Thoracic aorta (tissue), 2 donors: ENCODE data around the gene MBD3L1. TPM values are rescaled to one million over a fixed set of nuclear protein-coding genes. Genes with fewer than 3 reads are reported as not detected.

ENCODE experiments used
- ATAC-seq: fragments of 150-250 bp; one replicate; pipeline ENCODE4 v1.8.0; 2017; ENCODE audit warnings: low read depth; ENCODE audit not compliant: insufficient number of reproducible peaks, low FRiP score
- DNase-seq: peaks from one replicate; pipeline ENCODE4 v3.0.0-alpha.2; 2020; ENCODE audit warnings: low spot score
- H3K27ac ChIP-seq, 2 donors: fragments of 200-600 bp; sonication (generic); 1 replicate in 1 of 2; 2 replicates in 1 of 2; pipeline ENCODE4 v1.5.1; 2016; ENCODE audit warnings: mild to moderate bottlenecking in 2 of 2, moderate library complexity in 2 of 2
- H3K27me3 ChIP-seq: fragments of 200-600 bp; sonication (generic); replicated peaks from 2 replicates; pipeline ENCODE4 v1.6.0; 2016; ENCODE audit warnings: mild to moderate bottlenecking; ENCODE audit not compliant: insufficient read depth
- H3K36me3 ChIP-seq: fragments of 200-600 bp; sonication (generic); one replicate; pipeline ENCODE4 v1.5.1; 2016
- H3K4me1 ChIP-seq, 2 donors: fragments of 200-600 bp; sonication (generic); 1 replicate in 1 of 2; 2 replicates in 1 of 2; pipeline versions ENCODE4 v1.5.1 to v1.6.0; 2016; ENCODE audit warnings: low read depth in 2 of 2, mild to moderate bottlenecking in 1 of 2; ENCODE audit not compliant: control insufficient read depth in 1 of 2
- H3K4me3 ChIP-seq: fragments of 200-600 bp; sonication (generic); 2 replicates; pipeline ENCODE4 v1.5.1; 2016; ENCODE audit warnings: mild to moderate bottlenecking
- H3K9me3 ChIP-seq: fragments of 200-600 bp; sonication (generic); 2 replicates; pipeline ENCODE4 v1.5.1; 2016
- total RNA-seq, 2 donors: library from RNA; depleted of rRNA; stranded (reverse); fragments of >200 nt; gene quantifications; one replicate each; pipeline versions ENCODE4 v1.1.0 to v1.2.3, GENCODE V29; 2016
- TF ChIP-seq, protein P1 (sequence below): fragments of 200-600 bp; sonication (generic); IDR thresholded peaks from one replicate; pipeline ENCODE4 v1.5.1; 2019; ENCODE audit warnings: antibody characterized with exemption

The MBD3L1 gene
- total RNA-seq, 2 donors from 2014 or later: not detected

- no peak overlapping the region for H3K4me3 ChIP-seq
- no peaks in the 10 kb centered on the region for H3K36me3 ChIP-seq
- DNase-seq (no peak), ATAC-seq (no peak)
- H3K9me3 ChIP-seq: peaks cover 4% of the 10 kb centered on the region
- H3K27me3 ChIP-seq: no peaks in the 10 kb centered on the region
- H3K4me1 ChIP-seq: no peaks in the 10 kb centered on the region
- no peak overlapping the region for H3K27ac ChIP-seq
- TF ChIP-seq, protein P1, sequence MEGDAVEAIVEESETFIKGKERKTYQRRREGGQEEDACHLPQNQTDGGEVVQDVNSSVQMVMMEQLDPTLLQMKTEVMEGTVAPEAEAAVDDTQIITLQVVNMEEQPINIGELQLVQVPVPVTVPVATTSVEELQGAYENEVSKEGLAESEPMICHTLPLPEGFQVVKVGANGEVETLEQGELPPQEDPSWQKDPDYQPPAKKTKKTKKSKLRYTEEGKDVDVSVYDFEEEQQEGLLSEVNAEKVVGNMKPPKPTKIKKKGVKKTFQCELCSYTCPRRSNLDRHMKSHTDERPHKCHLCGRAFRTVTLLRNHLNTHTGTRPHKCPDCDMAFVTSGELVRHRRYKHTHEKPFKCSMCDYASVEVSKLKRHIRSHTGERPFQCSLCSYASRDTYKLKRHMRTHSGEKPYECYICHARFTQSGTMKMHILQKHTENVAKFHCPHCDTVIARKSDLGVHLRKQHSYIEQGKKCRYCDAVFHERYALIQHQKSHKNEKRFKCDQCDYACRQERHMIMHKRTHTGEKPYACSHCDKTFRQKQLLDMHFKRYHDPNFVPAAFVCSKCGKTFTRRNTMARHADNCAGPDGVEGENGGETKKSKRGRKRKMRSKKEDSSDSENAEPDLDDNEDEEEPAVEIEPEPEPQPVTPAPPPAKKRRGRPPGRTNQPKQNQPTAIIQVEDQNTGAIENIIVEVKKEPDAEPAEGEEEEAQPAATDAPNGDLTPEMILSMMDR: no peak
Observed at GRCh38 chr19:8877854-8878705, 45.9 kb downstream of the MBD3L1 start.

GRCh38 chr19:8880868-8881488, 48.8 kb downstream of the MBD3L1 start:
- peaks cover 4% of the 10 kb centered on the region for H3K9me3 ChIP-seq
- ATAC-seq: no peak
- no peak overlapping the region for H3K27ac ChIP-seq
- no peak for DNase-seq
- TF ChIP-seq, protein P1: no peak
- H3K27me3 ChIP-seq: no peaks in the 10 kb centered on the region
- no peaks in the 10 kb centered on the region for H3K36me3 ChIP-seq
- H3K4me3 ChIP-seq: no peak overlapping the region
- no peaks in the 10 kb centered on the region for H3K4me1 ChIP-seq

DNA sequence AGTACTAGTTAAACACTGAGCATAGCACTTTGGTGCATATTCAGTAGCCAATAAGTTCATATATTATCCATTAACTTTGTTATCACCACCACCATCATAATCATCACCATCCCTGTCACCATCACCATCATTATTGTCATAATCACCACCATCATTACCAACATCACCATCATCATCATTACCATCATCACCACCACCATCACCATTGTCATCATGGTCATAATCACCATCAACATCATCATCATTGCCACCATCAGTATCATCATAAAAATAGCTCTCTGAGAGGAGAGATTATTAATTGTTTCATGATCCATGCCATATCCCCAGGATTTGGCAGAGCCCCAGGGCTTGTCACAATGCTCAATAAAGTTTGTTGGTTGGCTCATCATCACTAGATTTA, 49.3 kb downstream of the MBD3L1 start:
- no peaks in the 10 kb centered on the region for H3K36me3 ChIP-seq
- DNase-seq (no peak), ATAC-seq (no peak)
- no peak overlapping the region for H3K27ac ChIP-seq
- no peak overlapping the region for H3K4me3 ChIP-seq
- H3K9me3 ChIP-seq: peaks cover 4% of the 10 kb centered on the region
- no peaks in the 10 kb centered on the region for H3K27me3 ChIP-seq
- no peaks in the 10 kb centered on the region for H3K4me1 ChIP-seq
- TF ChIP-seq, protein P1: no peak

DNA sequence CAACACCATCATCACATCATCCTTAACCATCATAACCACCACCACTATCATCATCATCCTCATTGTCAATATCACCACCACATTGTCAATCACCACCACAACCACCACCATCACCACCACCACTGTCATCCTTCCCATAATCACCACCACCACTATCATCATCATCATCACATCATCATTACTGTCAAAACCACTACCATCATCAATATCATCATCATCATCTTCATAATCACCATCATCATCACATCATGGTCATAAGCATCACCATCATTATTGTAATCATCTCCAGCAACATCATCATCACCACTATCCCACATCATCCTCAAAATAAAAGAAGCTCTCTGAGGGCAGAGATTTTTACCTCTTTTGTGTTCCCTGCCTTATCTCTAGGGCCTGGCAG, 52.2 kb downstream of the MBD3L1 start:
- TF ChIP-seq, protein P1: no peak
- no peak overlapping the region for H3K27ac ChIP-seq
- no peak for DNase-seq
- no peaks in the 10 kb centered on the region for H3K27me3 ChIP-seq
- H3K4me1 ChIP-seq: no peaks in the 10 kb centered on the region
- peaks cover 4% of the 10 kb centered on the region for H3K9me3 ChIP-seq
- H3K36me3 ChIP-seq: no peaks in the 10 kb centered on the region
- no peak for ATAC-seq
- H3K4me3 ChIP-seq: no peak overlapping the region

GRCh38 chr19:8887364-8887763, 55.2 kb downstream of the MBD3L1 start:
- Histone ChIP-seq H3K27ac (no peak overlapping the region), H3K4me3 (no peak overlapping the region), H3K27me3 (no peaks in the 10 kb centered on the region), H3K36me3 (no peaks in the 10 kb centered on the region), H3K4me1 (no peaks in the 10 kb centered on the region), H3K9me3 (no peaks in the 10 kb centered on the region)
- DNase-seq (no peak), ATAC-seq (no peak)
- TF ChIP-seq, protein P1: no peak
